Mesothelial cell of epicardium (in vitro differentiated cells): ENCODE measurements around the gene CYLC1. TPM values are rescaled to one million over a fixed set of nuclear protein-coding genes. Genes with fewer than 3 reads are reported as not detected.
A peak's percentile ranks its signal among the peaks of the same experiment; 100 is the strongest.

ENCODE experiments used
- DNase-seq, 2 experiments: peaks; one replicate each; pipeline ENCODE4 v3.0.0; 2021; ENCODE audit warnings: low spot score in 2 of 2; ENCODE audit not compliant: unreplicated experiment in 2 of 2
- H3K27ac Mint-ChIP-seq: 2 replicates; pipeline ENCODE4 v1.8.0; 2021; ENCODE audit warnings: mixed read lengths
- H3K27me3 Mint-ChIP-seq: 2 replicates; pipeline ENCODE4 v1.8.0; 2021; ENCODE audit warnings: low read depth, mixed read lengths
- H3K36me3 Mint-ChIP-seq: 2 replicates; pipeline ENCODE4 v1.8.0; 2021; ENCODE audit warnings: mixed read lengths
- H3K4me1 Mint-ChIP-seq: 2 replicates; pipeline ENCODE4 v1.8.0; 2021; ENCODE audit warnings: mixed read lengths
- H3K4me3 Mint-ChIP-seq: 2 replicates; pipeline ENCODE4 v1.8.0; 2021; ENCODE audit warnings: mild to moderate bottlenecking, moderate library complexity, mixed read lengths
- H3K9me3 Mint-ChIP-seq: 2 replicates; pipeline ENCODE4 v1.8.0; 2021; ENCODE audit warnings: mixed read lengths
- total RNA-seq: library from RNA; stranded (reverse); gene quantifications from 3 replicates; pipeline ENCODE4 v1.2.1, GENCODE V29; 2021
- TF ChIP-seq, protein P1 (sequence below): fragments of 200-600 bp; sonication (generic); IDR thresholded peaks from one replicate; pipeline ENCODE4 v1.5.0; 2021; ENCODE audit warnings: antibody characterized with exemption; ENCODE audit not compliant: unreplicated experiment

CYLC1 gene
- total RNA-seq, 1 donor from 2014 or later = not detected

DNA sequence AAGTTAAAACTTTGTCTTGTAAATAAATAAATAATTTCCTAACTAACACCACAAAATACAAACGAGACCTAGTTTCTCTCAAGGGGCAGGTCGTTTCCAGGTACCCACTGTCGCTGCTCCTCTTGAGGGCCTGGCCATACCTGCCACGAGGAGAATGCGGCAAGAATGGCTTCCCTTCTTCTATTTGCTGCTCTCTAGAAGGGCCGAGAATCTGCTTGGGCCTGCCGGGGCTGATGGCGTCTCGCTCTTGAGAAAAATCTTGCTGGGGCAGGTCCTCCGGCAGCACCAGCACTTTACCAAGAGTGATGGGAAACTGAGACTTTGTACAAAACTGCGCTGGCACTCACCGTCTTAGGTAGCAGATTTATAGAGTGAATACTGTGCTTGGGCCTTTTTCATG is 31.5 kb downstream of the CYLC1 start:
- no peak for DNase-seq
- TF ChIP-seq, protein P1, sequence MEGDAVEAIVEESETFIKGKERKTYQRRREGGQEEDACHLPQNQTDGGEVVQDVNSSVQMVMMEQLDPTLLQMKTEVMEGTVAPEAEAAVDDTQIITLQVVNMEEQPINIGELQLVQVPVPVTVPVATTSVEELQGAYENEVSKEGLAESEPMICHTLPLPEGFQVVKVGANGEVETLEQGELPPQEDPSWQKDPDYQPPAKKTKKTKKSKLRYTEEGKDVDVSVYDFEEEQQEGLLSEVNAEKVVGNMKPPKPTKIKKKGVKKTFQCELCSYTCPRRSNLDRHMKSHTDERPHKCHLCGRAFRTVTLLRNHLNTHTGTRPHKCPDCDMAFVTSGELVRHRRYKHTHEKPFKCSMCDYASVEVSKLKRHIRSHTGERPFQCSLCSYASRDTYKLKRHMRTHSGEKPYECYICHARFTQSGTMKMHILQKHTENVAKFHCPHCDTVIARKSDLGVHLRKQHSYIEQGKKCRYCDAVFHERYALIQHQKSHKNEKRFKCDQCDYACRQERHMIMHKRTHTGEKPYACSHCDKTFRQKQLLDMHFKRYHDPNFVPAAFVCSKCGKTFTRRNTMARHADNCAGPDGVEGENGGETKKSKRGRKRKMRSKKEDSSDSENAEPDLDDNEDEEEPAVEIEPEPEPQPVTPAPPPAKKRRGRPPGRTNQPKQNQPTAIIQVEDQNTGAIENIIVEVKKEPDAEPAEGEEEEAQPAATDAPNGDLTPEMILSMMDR = no peak
- H3K9me3 Mint-ChIP-seq = peaks cover 28% of the 10 kb centered on the region
- no peaks in the 10 kb centered on the region for H3K27me3 Mint-ChIP-seq
- no peaks in the 10 kb centered on the region for H3K36me3 Mint-ChIP-seq
- H3K4me3 Mint-ChIP-seq = no peak overlapping the region
- H3K4me1 Mint-ChIP-seq = no peaks in the 10 kb centered on the region
- no peak overlapping the region for H3K27ac Mint-ChIP-seq

GRCh38 chrX:83906921-83907320 is 46.0 kb downstream of the CYLC1 start:
- H3K4me1 Mint-ChIP-seq = no peaks in the 10 kb centered on the region
- no peak for DNase-seq
- TF ChIP-seq, protein P1 = no peak
- no peaks in the 10 kb centered on the region for H3K36me3 Mint-ChIP-seq
- no peak overlapping the region for H3K27ac Mint-ChIP-seq
- peaks cover 31% of the 10 kb centered on the region for H3K9me3 Mint-ChIP-seq
- H3K27me3 Mint-ChIP-seq = no peaks in the 10 kb centered on the region
- no peak overlapping the region for H3K4me3 Mint-ChIP-seq

DNA sequence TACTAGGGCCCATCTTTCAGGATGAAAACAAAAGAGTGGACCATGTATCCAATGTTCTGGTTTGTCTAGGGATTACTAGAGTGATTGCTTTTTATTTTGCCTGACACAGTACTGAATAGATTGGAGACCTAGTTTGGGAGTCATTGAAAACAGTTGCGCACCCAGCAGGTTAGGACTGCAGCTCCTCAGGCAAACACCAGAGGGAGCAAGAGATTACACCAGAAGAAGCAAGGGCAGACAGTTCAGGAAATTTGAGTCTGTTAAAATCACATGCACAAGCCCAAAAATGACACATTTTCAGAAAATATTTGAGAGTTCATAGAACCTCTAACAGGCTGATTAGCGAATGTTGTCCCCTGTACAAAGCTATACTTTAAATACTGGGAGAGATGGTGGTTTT is 55.6 kb downstream of the CYLC1 start:
- no peaks in the 10 kb centered on the region for H3K36me3 Mint-ChIP-seq
- DNase-seq = no peak
- TF ChIP-seq, protein P1 = peak; percentile 56
- H3K27ac Mint-ChIP-seq = no peak overlapping the region
- H3K4me1 Mint-ChIP-seq = no peaks in the 10 kb centered on the region
- H3K27me3 Mint-ChIP-seq = peaks cover 2% of the 10 kb centered on the region
- H3K9me3 Mint-ChIP-seq = peaks cover 20% of the 10 kb centered on the region
- H3K4me3 Mint-ChIP-seq = no peak overlapping the region

GRCh38 chrX:83934220-83934619 is 73.3 kb downstream of the CYLC1 start:
- no peaks in the 10 kb centered on the region for H3K36me3 Mint-ChIP-seq
- H3K9me3 Mint-ChIP-seq = peaks cover 23% of the 10 kb centered on the region
- H3K27ac Mint-ChIP-seq = no peak overlapping the region
- H3K4me1 Mint-ChIP-seq = no peaks in the 10 kb centered on the region
- DNase-seq = no peak
- no peaks in the 10 kb centered on the region for H3K27me3 Mint-ChIP-seq
- no peak overlapping the region for H3K4me3 Mint-ChIP-seq
- TF ChIP-seq, protein P1 = no peak
